ENCODE results near the gene RFTN2. TPM values are rescaled to one million over a fixed set of nuclear protein-coding genes. Genes with fewer than 3 reads are reported as not detected.
"Not testable (repeated sequence)": the region's sequence is repeated elsewhere in the genome, so short reads cannot be mapped to it uniquely, and the experiment has no call there.

The RFTN2 gene
- total and polyA plus RNA-seq, 8 donors, result 4.5 to 35.2 (median 20.4) TPM

GRCh38 chr2:197666277-197666676, 9.1 kb downstream of the RFTN2 start:
- no peak for TF ChIP-seq CTCF (IDR thresholded peaks at IDR 0.05)
- no peaks in the 10 kb centered on the region for H3K4me1 ChIP-seq

GRCh38 chr2:197661626-197662025, 13.8 kb downstream of the RFTN2 start:
- Histone ChIP-seq H3K9me3 (peaks cover 0 to 8% of the 10 kb centered on the region in 2 donors), H3K27ac (no peak overlapping the region), H3K4me1 (no peaks in the 10 kb centered on the region), H3K27me3 (no peaks in the 10 kb centered on the region), H3K36me3 (no peaks in the 10 kb centered on the region), H3K4me3 (no peak overlapping the region)
- DNase-seq, result no peak
- intact Hi-C loops (cut with DNase I), result no loop called here
- no peak for TF ChIP-seq CTCF (IDR thresholded peaks at IDR 0.05)
- ATAC-seq, result no peak

More at GRCh38 chr2:197666277-197666676, 9.1 kb downstream of the RFTN2 start:
- H3K4me3 ChIP-seq, result no peak overlapping the region
- DNase-seq (no peak), ATAC-seq (no peak)
- H3K27ac ChIP-seq, result no peak overlapping the region
- H3K27me3 ChIP-seq, result no peaks in the 10 kb centered on the region
- H3K9me3 ChIP-seq, result peaks cover 0 to 17% of the 10 kb centered on the region in 2 donors
- no peaks in the 10 kb centered on the region for H3K36me3 ChIP-seq
- intact Hi-C loops (cut with DNase I), result no loop called here

GRCh38 chr2:197657562-197657961, 17.8 kb downstream of the RFTN2 start:
- no peaks in the 10 kb centered on the region for H3K4me1 ChIP-seq
- DNase-seq (no peak), ATAC-seq (no peak)
- H3K27me3 ChIP-seq, result no peaks in the 10 kb centered on the region
- intact Hi-C loops (cut with DNase I), result no loop called here
- H3K9me3 ChIP-seq, result no peaks in the 10 kb centered on the region
- H3K36me3 ChIP-seq, result no peaks in the 10 kb centered on the region
- no peak overlapping the region for H3K4me3 ChIP-seq
- no peak for TF ChIP-seq CTCF (IDR thresholded peaks at IDR 0.05)
- no peak overlapping the region for H3K27ac ChIP-seq

- Histone ChIP-seq H3K4me3 (no peak overlapping the region), H3K9me3 (no peaks in the 10 kb centered on the region), H3K4me1 (no peaks in the 10 kb centered on the region), H3K36me3 (no peaks in the 10 kb centered on the region), H3K27me3 (no peaks in the 10 kb centered on the region), H3K27ac (peak overlapping the region; percentile 62 to 65)
- no peak for TF ChIP-seq CTCF (IDR thresholded peaks at IDR 0.05)
- ATAC-seq, result peak; percentile 44
- intact Hi-C loops (cut with DNase I), result no loop called here
- peak in 2 of 4 donors; percentile 18 to 32 for DNase-seq
Measured at GRCh38 chr2:197647961-197648690, 27.3 kb downstream of the RFTN2 start.

GRCh38 chr2:197641666-197642065, 33.7 kb downstream of the RFTN2 start:
- ATAC-seq (no peak), DNase-seq (no peak)
- no peaks in the 10 kb centered on the region for H3K4me1 ChIP-seq
- no peak for TF ChIP-seq CTCF (IDR thresholded peaks at IDR 0.05)
- no peaks in the 10 kb centered on the region for H3K9me3 ChIP-seq
- H3K36me3 ChIP-seq, result no peaks in the 10 kb centered on the region
- no peak overlapping the region for H3K4me3 ChIP-seq
- no peaks in the 10 kb centered on the region for H3K27me3 ChIP-seq
- no peak overlapping the region for H3K27ac ChIP-seq
- intact Hi-C loops (cut with DNase I), result no loop called here

GRCh38 chr2:197640571-197641122, 34.7 kb downstream of the RFTN2 start:
- H3K36me3 ChIP-seq; H3K4me3 ChIP-seq; H3K9me3 ChIP-seq; ATAC-seq; H3K27me3 ChIP-seq; DNase-seq; H3K4me1 ChIP-seq; intact Hi-C loops (cut with DNase I); H3K27ac ChIP-seq: not testable (repeated sequence)

Measured in left lung (tissue), 10 donors.